ENCODE data around the gene RECQL5. TPM values are rescaled to one million over a fixed set of nuclear protein-coding genes. Genes with fewer than 3 reads are reported as not detected.

Gene RECQL5
- polyA plus RNA-seq, 1 donor from 2014 or later, result 9.6 TPM

GRCh38 chr17:75647061-75647460, 19.9 kb downstream of the RECQL5 start:
- TF ChIP-seq RAD21 (conservative IDR thresholded peaks at IDR 0.05) (no peak), POLR2AphosphoS5 (IDR thresholded peaks at IDR 0.05) (no peak), EP300 (conservative IDR thresholded peaks at IDR 0.05; ENCODE audit: poor library complexity, severe bottlenecking) (no peak), SMC3 (conservative IDR thresholded peaks at IDR 0.05; ENCODE audit: poor library complexity) (no peak), CTCF (IDR thresholded peaks at IDR 0.05; ENCODE audit: poor library complexity, severe bottlenecking) (no peak), TAF1 (IDR thresholded peaks at IDR 0.05; ENCODE audit: low read depth) (no peak), EZH2 (IDR thresholded peaks at IDR 0.05; ENCODE audit: borderline replicate concordance, insufficient read depth, low read length, poor library complexity, severe bottlenecking) (no peak), MXI1 (conservative IDR thresholded peaks at IDR 0.05; ENCODE audit: poor library complexity, severe bottlenecking) (no peak)
- TF ChIP-seq, protein P1, sequence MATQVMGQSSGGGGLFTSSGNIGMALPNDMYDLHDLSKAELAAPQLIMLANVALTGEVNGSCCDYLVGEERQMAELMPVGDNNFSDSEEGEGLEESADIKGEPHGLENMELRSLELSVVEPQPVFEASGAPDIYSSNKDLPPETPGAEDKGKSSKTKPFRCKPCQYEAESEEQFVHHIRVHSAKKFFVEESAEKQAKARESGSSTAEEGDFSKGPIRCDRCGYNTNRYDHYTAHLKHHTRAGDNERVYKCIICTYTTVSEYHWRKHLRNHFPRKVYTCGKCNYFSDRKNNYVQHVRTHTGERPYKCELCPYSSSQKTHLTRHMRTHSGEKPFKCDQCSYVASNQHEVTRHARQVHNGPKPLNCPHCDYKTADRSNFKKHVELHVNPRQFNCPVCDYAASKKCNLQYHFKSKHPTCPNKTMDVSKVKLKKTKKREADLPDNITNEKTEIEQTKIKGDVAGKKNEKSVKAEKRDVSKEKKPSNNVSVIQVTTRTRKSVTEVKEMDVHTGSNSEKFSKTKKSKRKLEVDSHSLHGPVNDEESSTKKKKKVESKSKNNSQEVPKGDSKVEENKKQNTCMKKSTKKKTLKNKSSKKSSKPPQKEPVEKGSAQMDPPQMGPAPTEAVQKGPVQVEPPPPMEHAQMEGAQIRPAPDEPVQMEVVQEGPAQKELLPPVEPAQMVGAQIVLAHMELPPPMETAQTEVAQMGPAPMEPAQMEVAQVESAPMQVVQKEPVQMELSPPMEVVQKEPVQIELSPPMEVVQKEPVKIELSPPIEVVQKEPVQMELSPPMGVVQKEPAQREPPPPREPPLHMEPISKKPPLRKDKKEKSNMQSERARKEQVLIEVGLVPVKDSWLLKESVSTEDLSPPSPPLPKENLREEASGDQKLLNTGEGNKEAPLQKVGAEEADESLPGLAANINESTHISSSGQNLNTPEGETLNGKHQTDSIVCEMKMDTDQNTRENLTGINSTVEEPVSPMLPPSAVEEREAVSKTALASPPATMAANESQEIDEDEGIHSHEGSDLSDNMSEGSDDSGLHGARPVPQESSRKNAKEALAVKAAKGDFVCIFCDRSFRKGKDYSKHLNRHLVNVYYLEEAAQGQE (IDR thresholded peaks at IDR 0.05; ENCODE audit: borderline replicate concordance), result no peak
- Histone ChIP-seq H3K4me3 (ENCODE audit: low read length) (no peak overlapping the region), H4K20me1 (ENCODE audit: insufficient read depth) (no peaks in the 10 kb centered on the region), H3F3A (ENCODE audit: insufficient read depth, low read length, poor library complexity, severe bottlenecking) (no peaks in the 10 kb centered on the region), H3K9me3 (ENCODE audit: low read length) (no peaks in the 10 kb centered on the region), H3K27ac (ENCODE audit: low read length) (no peak overlapping the region), H3K36me3 (ENCODE audit: insufficient read depth, low read length) (no peaks in the 10 kb centered on the region), H3K4me2 (ENCODE audit: low read length) (no peak overlapping the region), H3K27me3 (ENCODE audit: insufficient read depth, low read depth, low read length) (no peaks in the 10 kb centered on the region), H2AFZ (ENCODE audit: low read depth, low read length) (no peak overlapping the region), H3K9ac (ENCODE audit: low read length) (no peak overlapping the region), H3K79me2 (replicated peaks; ENCODE audit: insufficient read depth, low read length) (no peaks in the 10 kb centered on the region), H3K9me2 (ENCODE audit: insufficient read depth, low read length) (no peaks in the 10 kb centered on the region)

- H3K4me3 ChIP-seq (ENCODE audit: low read length), result no peak overlapping the region
- H3K9ac ChIP-seq (ENCODE audit: low read length), result no peak overlapping the region
These were observed 20.3 kb downstream of the RECQL5 start for GRCh38 chr17:75646638-75646992.

More at GRCh38 chr17:75646638-75646992, 20.3 kb downstream of the RECQL5 start:
- no peak overlapping the region for H2AFZ ChIP-seq (ENCODE audit: low read depth, low read length)
- no peak overlapping the region for H3K4me2 ChIP-seq (ENCODE audit: low read length)
- no peaks in the 10 kb centered on the region for H3K36me3 ChIP-seq (ENCODE audit: insufficient read depth, low read length)
- H3K79me2 ChIP-seq (replicated peaks; ENCODE audit: insufficient read depth, low read length), result no peaks in the 10 kb centered on the region
- no peaks in the 10 kb centered on the region for H3K27me3 ChIP-seq (ENCODE audit: insufficient read depth, low read depth, low read length)
- no peaks in the 10 kb centered on the region for H3F3A ChIP-seq (ENCODE audit: insufficient read depth, low read length, poor library complexity, severe bottlenecking)
- TF ChIP-seq TAF1 (IDR thresholded peaks at IDR 0.05; ENCODE audit: low read depth) (no peak), RAD21 (conservative IDR thresholded peaks at IDR 0.05) (no peak), EP300 (conservative IDR thresholded peaks at IDR 0.05; ENCODE audit: poor library complexity, severe bottlenecking) (no peak), POLR2AphosphoS5 (IDR thresholded peaks at IDR 0.05) (no peak), SMC3 (conservative IDR thresholded peaks at IDR 0.05; ENCODE audit: poor library complexity) (no peak)
- H3K9me3 ChIP-seq (ENCODE audit: low read length), result no peaks in the 10 kb centered on the region
- H4K20me1 ChIP-seq (ENCODE audit: insufficient read depth), result no peaks in the 10 kb centered on the region
- no peaks in the 10 kb centered on the region for H3K9me2 ChIP-seq (ENCODE audit: insufficient read depth, low read length)
- no peak overlapping the region for H3K27ac ChIP-seq (ENCODE audit: low read length)

Measured in neural cell (in vitro differentiated cells).